ENCODE data around the gene SRRM5. TPM values are rescaled to one million over a fixed set of nuclear protein-coding genes. Genes with fewer than 3 reads are reported as not detected.
A peak's percentile ranks its signal among the peaks of the same experiment; 100 is the strongest.

Gene SRRM5
- total RNA-seq, 1 experiment from 2014 or later, result not detected

DNA sequence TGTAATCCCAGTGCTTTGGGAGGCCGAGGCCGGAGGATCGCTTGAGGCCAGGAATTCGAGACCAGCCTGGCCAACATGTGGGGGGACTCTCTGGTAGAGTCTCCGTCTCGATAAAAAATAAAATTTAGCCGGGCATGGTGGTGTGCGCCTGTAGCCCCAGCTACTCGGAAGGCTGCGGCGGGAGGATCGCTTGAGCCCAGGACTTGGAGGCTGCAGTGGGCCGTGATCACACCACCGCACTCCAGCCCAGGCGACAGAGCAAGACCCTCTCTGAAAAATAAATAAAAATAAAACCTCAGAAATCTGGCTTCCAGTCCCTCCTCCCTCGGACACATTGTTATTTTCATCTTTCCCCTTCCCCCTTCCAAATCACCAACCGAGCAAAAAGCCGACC, 16.3 kb upstream of the SRRM5 start:
- intact Hi-C loops (cut with micrococcal nuclease), result no loop called here
- no peaks in the 10 kb centered on the region for H4K20me1 ChIP-seq (ENCODE audit: insufficient read depth)
- peak overlapping the region; percentile 52 for H3K27ac ChIP-seq (ENCODE audit: low read depth, low read length)
- peaks cover 9 to 25% of the 10 kb centered on the region in 2 experiments; a peak in 3 of 4 replicates for H3K4me1 ChIP-seq (ENCODE audit: control insufficient read depth in 1 of 2, insufficient read depth in 2 of 2, low read length in 2 of 2)
- H3K9me2 ChIP-seq (ENCODE audit: insufficient read depth), result no peaks in the 10 kb centered on the region
- H2AFZ ChIP-seq (ENCODE audit: low read depth, low read length, poor library complexity, severe bottlenecking), result no peak overlapping the region
- peaks cover 55% of the 10 kb centered on the region for H3K79me2 ChIP-seq (ENCODE audit: insufficient read depth, low read length)
- H3K9ac ChIP-seq (ENCODE audit: low read length), result peak overlapping the region; percentile 87
- H3K36me3 ChIP-seq (ENCODE audit: control insufficient read depth in 1 of 2, insufficient read depth in 2 of 2, low read length in 2 of 2), result peaks cover 11 to 24% of the 10 kb centered on the region in 2 experiments; a peak in 3 of 4 replicates
- H3K4me2 ChIP-seq (ENCODE audit: low read length), result peak overlapping the region; percentile 98
- ChIA-PET CTCF (interaction anchor here (0.7 to 2.8 kb wide), 13 partner anchors 12 to 171 kb away, joined by 3 to 20 read pairs (median 5); partner anchors contain the start of gene ZNF575), POLR2A (interaction anchor here (0.8 to 1.8 kb wide), 7 partner anchors 10 to 214 kb away, joined by 3 to 6 read pairs (median 4); partner anchors contain the start of genes PHLDB3, PINLYP, XRCC1 and ZNF575), RAD21 (ENCODE audit: low non-redundant PET in 1 of 2, low total read pairs in 2 of 2, uncharacterized antibody in 2 of 2, unreplicated experiment in 2 of 2) (interaction anchor here (0.5 to 0.6 kb wide), 2 partner anchors 86 to 126 kb away, joined by 3 to 5 read pairs; no protein-coding TSS in a partner anchor)
- ATAC-seq, result peak; percentile 12
- BruUV-seq (replicated peaks), result TSS peak; percentile 87
- H3K4me3 ChIP-seq (replicated peaks in 1 of 2; ENCODE audit: low read depth in 1 of 2, low read length in 2 of 2), result peak overlapping the region; percentile 71 to 92
- no peaks in the 10 kb centered on the region for H3K9me3 ChIP-seq (ENCODE audit: control insufficient read depth in 1 of 2, insufficient read depth in 1 of 2, low read depth in 1 of 2, low read length in 2 of 2)
- DNase-seq (ENCODE audit: low read depth, low spot score), result no peak
- TF ChIP-seq YY1 (IDR thresholded peaks at IDR 0.05; ENCODE audit: extremely low read depth, insufficient replicate concordance, low read depth, low read length), result no peak
- TF ChIP-seq SIN3A (IDR thresholded peaks at IDR 0.05; ENCODE audit: low read depth), result 0 out of 2 replicates have a peak, but pooled peaks have one; percentile 57
- no peak for TF ChIP-seq SRF (IDR thresholded peaks at IDR 0.05; ENCODE audit: low read depth)
- H3K27me3 ChIP-seq (ENCODE audit: insufficient read depth, low read length), result no peaks in the 10 kb centered on the region

GRCh38 chr19:43595999-43596841, 15.7 kb upstream of the SRRM5 start, which contains the start of the genes IRGQ and ZNF576:
Gene IRGQ, minus strand, starts transcription at chr19:43596134. Its CDS starts 796 bp downstream, at chr19:43595338.
Gene ZNF576, plus strand, starts transcription at chr19:43596595. Its CDS starts 514 bp downstream, at chr19:43597109.
- DNase-seq (ENCODE audit: low read depth, low spot score), result peak; percentile 99
- peaks cover 55% of the 10 kb centered on the region for H3K79me2 ChIP-seq (ENCODE audit: insufficient read depth, low read length)
- peak within 1 kb of the TSS; percentile 98 for H3K4me2 ChIP-seq (ENCODE audit: low read length)
- H3K9ac ChIP-seq (ENCODE audit: low read length), result peak within 1 kb of the TSS; percentile 87
- H3K36me3 ChIP-seq (ENCODE audit: control insufficient read depth in 1 of 2, insufficient read depth in 2 of 2, low read length in 2 of 2), result peaks cover 11 to 28% of the 10 kb centered on the region in 2 experiments; a peak in 2 of 4 replicates
- TSS peak; percentile 56 for BruUV-seq (replicated peaks)
- peak within 1 kb of the TSS; percentile 71 to 92 for H3K4me3 ChIP-seq (replicated peaks in 1 of 2; ENCODE audit: low read depth in 1 of 2, low read length in 2 of 2)
- H3K27ac ChIP-seq (ENCODE audit: low read depth, low read length), result peak within 1 kb of the TSS; percentile 66
- peak within 1 kb of the TSS; percentile 67 for H2AFZ ChIP-seq (ENCODE audit: low read depth, low read length, poor library complexity, severe bottlenecking)
- ChIA-PET POLR2A (interaction anchor here (0.8 to 1.8 kb wide), 6 partner anchors 9 to 213 kb away, joined by 3 to 6 read pairs (median 4); partner anchors contain the start of genes PHLDB3, PINLYP and XRCC1), CTCF (interaction anchor here (0.7 to 2.8 kb wide), 12 partner anchors 13 to 213 kb away, joined by 3 to 20 read pairs (median 4); partner anchors contain the start of gene ZNF575), RAD21 (ENCODE audit: low non-redundant PET in 1 of 2, low total read pairs in 2 of 2, uncharacterized antibody in 2 of 2, unreplicated experiment in 2 of 2) (interaction anchor here (0.5 to 1.0 kb wide), 4 partner anchors 72 to 126 kb away, joined by 3 to 5 read pairs (median 3); no protein-coding TSS in a partner anchor)
- intact Hi-C loops (cut with micrococcal nuclease), result loop anchor here (1.0 to 2.0 kb wide), 3 partner anchors 21 to 69 kb away; partner anchors contain the start of genes ETHE1, PINLYP, XRCC1 and ZNF428
- H3K27me3 ChIP-seq (ENCODE audit: insufficient read depth, low read length), result no peaks in the 10 kb centered on the region
- no peaks in the 10 kb centered on the region for H3K9me2 ChIP-seq (ENCODE audit: insufficient read depth)
- no peaks in the 10 kb centered on the region for H3K9me3 ChIP-seq (ENCODE audit: control insufficient read depth in 1 of 2, insufficient read depth in 1 of 2, low read depth in 1 of 2, low read length in 2 of 2)
- no peaks in the 10 kb centered on the region for H4K20me1 ChIP-seq (ENCODE audit: insufficient read depth)
- peaks cover 9 to 25% of the 10 kb centered on the region in 2 experiments; a peak in 3 of 4 replicates for H3K4me1 ChIP-seq (ENCODE audit: control insufficient read depth in 1 of 2, insufficient read depth in 2 of 2, low read length in 2 of 2)
- peak; percentile 86 for ATAC-seq
- TF ChIP-seq MAX (IDR thresholded peaks at IDR 0.05), result peak; percentile 61
- TF ChIP-seq, protein P1, sequence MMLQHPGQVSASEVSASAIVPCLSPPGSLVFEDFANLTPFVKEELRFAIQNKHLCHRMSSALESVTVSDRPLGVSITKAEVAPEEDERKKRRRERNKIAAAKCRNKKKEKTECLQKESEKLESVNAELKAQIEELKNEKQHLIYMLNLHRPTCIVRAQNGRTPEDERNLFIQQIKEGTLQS (IDR thresholded peaks at IDR 0.05), result no peak
- TF ChIP-seq POLR2AphosphoS5 (IDR thresholded peaks at IDR 0.05; ENCODE audit: low read depth, low read length), result peak; percentile 79
- peak; percentile 70; the same call in 1 of the 2 replicates for TF ChIP-seq EGR1 (IDR thresholded peaks at IDR 0.05; ENCODE audit: low read depth)
- TF ChIP-seq TCF7L2 (IDR thresholded peaks at IDR 0.05; ENCODE audit: borderline replicate concordance, extremely low read depth, insufficient read depth, insufficient read length), result peak; percentile 52
- TF ChIP-seq SP1 (IDR thresholded peaks at IDR 0.05; ENCODE audit: low read depth), result peak; percentile 83
- no peak for TF ChIP-seq FOSL1 (IDR thresholded peaks at IDR 0.05; ENCODE audit: low read depth)
- peak; percentile 41; the same call in 1 of the 2 replicates for TF ChIP-seq ZFX (IDR thresholded peaks at IDR 0.05)
- peak; percentile 42 for TF ChIP-seq POLR2A (IDR thresholded peaks at IDR 0.05; ENCODE audit: borderline replicate concordance, extremely low read depth, insufficient read depth, insufficient read length)
- no peak for TF ChIP-seq EZH2phosphoT487 (IDR thresholded peaks at IDR 0.05; ENCODE audit: borderline replicate concordance)
- peak; percentile 91 for TF ChIP-seq SRF (IDR thresholded peaks at IDR 0.05; ENCODE audit: low read depth)
- TF ChIP-seq, protein P2, sequence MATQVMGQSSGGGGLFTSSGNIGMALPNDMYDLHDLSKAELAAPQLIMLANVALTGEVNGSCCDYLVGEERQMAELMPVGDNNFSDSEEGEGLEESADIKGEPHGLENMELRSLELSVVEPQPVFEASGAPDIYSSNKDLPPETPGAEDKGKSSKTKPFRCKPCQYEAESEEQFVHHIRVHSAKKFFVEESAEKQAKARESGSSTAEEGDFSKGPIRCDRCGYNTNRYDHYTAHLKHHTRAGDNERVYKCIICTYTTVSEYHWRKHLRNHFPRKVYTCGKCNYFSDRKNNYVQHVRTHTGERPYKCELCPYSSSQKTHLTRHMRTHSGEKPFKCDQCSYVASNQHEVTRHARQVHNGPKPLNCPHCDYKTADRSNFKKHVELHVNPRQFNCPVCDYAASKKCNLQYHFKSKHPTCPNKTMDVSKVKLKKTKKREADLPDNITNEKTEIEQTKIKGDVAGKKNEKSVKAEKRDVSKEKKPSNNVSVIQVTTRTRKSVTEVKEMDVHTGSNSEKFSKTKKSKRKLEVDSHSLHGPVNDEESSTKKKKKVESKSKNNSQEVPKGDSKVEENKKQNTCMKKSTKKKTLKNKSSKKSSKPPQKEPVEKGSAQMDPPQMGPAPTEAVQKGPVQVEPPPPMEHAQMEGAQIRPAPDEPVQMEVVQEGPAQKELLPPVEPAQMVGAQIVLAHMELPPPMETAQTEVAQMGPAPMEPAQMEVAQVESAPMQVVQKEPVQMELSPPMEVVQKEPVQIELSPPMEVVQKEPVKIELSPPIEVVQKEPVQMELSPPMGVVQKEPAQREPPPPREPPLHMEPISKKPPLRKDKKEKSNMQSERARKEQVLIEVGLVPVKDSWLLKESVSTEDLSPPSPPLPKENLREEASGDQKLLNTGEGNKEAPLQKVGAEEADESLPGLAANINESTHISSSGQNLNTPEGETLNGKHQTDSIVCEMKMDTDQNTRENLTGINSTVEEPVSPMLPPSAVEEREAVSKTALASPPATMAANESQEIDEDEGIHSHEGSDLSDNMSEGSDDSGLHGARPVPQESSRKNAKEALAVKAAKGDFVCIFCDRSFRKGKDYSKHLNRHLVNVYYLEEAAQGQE (IDR thresholded peaks at IDR 0.05; ENCODE audit: low read depth), result no peak

Data from HCT116 (cell line).